ENCODE results near the gene BCL7B. TPM values are rescaled to one million over a fixed set of nuclear protein-coding genes. Genes with fewer than 3 reads are reported as not detected.
A peak's percentile ranks its signal among the peaks of the same experiment; 100 is the strongest.
"Not testable (repeated sequence)": the region's sequence is repeated elsewhere in the genome, so short reads cannot be mapped to it uniquely, and the experiment has no call there.

The BCL7B gene
- total RNA-seq, 1 donor from 2014 or later, result 49.6 TPM

DNA sequence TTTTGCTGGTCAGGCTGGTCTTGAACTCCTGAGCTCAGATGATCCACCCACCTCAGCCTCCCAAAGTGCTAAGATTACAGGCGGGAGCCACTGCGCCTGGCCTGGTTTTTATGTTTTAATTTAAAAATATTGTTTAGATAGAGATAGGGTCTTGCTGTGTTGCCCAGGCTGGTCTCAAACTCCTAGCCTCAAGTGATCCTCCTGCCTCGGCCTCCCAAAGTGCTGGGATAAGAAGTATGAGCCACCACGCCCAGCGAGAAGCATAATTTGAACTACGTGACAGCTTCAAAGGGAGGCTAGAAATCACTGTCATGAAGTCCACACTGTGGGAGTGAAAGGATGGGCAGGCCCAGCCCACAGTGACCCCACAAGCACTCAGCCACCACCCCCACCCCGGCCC, 21.6 kb downstream of the BCL7B start:
- not testable (repeated sequence) for DNase-seq (ENCODE audit: low spot score)

DNA sequence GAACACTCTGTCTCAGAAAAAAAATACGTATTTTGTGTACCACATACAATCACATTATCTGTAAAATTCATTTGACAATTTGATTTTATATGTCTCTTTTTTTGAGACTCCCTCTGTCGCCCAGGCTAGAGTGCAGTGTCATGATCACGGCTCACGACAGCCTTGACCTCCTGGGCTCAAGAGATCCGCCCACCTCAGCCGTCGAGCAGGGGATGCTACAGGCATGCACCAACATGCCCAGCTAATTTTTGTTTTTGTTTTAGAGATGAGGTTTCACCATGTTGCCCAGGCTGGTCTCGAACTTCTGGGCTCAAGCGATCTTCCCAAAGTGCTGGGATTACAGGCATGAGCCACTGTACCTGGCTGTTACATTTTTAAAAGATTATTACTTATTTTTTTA, 23.7 kb downstream of the BCL7B start:
- no peak for DNase-seq (ENCODE audit: low spot score)

DNA sequence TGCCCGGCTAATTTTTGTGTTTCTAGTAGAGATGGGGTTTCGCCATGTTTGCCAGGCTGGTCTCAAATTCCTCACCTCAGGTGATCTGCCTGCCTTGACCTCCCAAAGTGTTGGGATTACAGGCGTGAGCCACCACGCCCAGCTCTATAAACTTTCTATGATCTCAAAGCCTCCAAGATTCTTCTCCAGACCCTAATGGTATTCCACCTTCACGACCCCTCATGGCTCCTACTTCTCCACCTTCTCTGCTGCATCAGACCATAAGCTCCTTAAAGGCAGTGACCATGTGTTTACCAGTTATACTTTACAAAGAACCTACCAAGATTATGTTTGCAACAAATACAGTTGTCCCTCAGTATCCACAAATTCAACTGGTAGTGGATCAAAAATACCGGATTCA, 25.3 kb downstream of the BCL7B start:
- DNase-seq (ENCODE audit: low spot score), result no peak

DNA sequence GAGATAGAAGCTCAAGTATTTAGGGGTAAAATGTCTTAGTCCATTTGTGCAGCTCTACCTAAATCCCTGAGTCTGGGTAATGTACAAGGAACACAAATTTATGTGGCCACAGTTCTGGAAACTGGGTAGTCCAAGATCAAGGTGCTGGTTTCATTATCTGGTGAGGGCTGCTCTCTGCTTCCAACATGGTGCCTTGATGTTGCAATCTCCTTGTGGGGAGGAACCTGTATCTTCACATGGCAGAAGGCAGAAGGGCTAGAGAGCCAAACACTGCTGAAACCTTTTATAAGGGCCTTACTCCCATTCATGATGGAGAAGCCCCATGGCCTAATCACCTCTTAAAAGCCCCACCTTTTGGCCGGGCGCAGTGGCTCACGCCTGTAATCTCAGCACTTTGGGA, 26.7 kb downstream of the BCL7B start:
- DNase-seq (ENCODE audit: low spot score), result no peak

DNA sequence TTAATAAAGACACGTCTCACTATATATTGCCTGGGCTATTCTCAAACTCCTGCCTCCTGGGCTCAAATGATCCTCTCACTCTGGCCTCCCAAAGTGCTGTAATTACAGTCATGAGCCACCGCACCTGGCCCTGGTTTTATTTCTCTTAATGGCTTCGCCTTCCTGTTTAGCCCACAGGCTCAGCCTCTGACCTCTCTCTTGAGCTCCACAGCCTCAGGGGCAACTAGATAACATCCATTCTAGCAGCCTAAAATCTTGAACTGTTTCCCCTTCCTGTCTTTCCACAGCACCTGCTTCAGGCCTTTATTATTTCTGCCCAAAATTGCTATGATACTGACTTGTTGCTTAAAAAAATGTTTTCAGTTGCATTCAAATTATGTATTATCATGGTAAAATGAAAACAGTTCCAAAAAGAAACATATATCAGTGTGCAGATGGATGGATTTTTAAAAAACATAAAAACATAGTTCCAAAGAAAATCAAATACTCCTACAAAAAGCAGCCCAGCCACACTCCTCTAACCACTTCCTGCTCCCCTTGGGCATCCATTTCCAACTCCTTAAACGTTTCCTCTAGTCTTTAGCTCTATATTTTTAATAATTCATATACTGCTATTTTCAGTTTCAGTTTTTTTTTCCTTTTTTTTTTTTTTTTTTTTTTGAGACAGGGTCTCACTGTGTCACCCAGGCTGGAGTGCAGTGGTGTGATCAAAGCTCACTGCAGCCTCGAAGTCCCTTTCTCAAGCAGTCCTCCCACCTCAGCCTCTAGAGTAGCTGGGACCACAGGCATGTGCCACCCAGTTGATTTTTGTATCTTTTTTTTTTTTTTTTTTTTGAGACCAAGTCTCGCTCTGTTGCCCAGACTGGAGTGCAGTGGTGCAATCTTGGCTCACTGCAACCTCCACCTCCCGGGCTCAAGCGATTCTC, 30.3 kb downstream of the BCL7B start:
- DNase-seq (ENCODE audit: low spot score), result no peak

DNA sequence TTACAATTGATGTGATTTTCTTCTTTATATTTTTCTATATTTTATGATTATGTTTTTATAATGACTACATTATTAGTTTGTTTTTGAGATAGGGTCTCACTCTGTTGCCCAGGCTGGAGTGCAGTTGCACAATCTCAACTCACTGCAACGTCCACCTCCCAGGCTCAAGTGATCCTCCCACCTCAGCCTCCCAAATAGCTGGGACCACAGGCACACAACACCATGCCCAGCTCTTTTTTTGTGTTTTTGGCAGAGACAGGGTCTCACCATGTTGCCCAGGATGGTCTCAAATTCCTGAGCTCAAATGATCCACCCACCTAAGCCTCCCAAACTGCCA, 31.4 kb downstream of the BCL7B start:
- not testable (repeated sequence) for DNase-seq (ENCODE audit: low spot score)

DNA sequence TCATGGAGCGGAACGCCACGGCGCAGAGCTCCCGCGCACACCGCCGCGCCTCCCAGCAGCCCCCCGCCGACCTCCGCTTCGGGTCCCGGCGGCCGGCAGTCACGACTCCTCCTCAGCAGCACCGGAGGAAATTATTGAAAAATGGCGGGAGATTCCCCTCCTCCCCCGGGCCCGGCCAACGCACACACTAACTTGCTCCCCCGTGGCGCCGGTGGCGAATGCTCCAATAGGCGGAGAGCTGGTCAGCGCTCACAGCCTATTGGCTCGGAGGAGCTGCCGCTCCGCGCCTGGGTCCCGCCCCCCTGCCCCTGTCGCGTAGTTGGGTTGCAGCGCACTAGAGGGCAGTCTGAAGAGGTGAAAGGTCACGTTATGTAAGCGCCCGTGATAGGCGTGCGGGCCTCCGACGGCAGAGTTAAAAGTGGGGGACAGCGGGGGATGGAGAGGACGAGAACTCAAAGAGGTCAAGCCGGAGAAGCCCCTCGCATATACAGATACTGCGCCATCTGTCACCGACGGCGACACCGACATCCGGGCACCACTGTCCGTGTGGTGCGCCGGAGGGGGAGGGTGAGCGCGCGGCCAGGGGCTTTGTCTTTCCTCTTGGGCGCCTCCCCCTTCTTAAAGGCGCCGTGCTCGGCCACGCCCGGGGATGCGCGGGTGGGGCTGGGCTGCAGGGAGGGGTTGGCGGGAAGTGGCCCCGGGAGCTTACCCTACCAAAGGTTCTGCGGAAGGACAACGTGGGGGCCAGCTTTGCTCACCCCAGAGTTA, 35.2 kb downstream of the BCL7B start, which contains the start of gene BAZ1B:
TSS of gene BAZ1B (minus strand) at position 189 of the 768 bp plus-strand sequence. CDS start 360 bp downstream, outside the sequence.
- peak; percentile 98 for DNase-seq (ENCODE audit: low spot score)

DNA sequence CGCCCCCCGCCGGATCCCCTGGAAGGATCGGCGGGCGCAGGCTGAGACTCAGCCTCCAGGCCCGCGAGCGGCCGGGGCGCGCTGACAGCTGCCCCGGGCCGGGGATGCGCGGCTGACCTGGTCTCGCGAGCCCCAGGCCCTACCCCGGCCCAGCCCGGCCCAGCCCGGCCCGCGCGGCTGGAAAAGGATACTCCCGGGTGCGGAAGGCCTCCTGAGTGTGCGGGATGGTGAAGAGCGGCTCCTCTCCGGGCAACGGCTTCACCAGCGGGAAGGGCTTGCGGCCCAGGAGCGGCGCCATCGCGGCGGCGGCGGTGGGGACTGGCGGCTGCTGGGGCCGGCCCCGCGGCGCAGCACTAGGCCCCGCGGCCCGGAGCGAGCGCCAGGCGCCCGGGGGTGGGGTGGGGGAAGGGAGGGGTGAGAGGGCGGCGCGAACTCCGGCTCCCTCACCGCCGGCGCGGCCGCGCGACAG, 35.8 kb downstream of the BCL7B start:
- DNase-seq (ENCODE audit: low spot score), result no peak

DNA sequence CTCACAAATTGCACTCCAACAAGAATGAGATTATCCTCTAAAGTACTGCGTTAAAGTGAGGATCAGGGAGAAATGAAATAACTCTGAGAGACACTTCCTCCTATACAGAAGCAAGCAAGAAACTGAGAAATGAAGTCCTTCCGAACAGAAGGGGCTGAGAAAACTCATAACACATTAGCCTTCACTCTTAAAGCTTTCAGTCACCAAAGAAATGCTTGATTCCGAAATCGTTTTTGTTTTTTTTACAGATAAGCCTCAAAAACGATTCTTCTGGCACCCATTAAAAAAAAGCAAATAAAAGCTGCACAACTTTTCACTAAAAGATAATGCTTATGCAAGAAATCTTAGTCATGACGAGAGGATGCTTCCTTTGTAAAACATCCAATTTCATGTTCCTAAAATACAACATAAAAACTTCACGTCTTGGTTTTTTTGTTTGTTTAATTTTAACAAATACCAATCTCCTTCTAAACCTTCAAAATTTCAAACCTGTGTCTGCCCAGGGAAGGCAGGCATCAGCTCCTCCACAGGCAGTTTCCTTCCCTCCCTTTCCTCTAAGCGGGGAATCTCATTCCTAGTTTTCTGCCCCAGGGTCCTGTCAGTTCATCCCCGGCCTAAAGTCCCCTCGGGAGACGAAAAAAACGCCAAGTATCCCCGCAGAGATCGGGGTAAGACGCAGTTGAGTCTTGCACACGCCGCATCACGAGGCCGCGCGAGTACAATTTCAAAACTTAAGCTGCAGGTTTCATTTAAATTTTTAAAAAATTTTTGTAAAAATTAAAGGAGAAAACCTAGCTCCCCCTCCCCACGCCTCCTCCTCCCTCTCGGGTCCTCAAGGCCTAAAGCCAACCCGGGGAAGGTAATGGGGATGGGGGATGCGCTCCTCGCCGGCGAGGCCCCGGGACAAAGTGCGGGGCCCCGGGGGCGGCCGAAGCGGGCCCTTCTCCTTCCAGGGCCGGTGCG, 36.5 kb downstream of the BCL7B start:
- no peak for DNase-seq (ENCODE audit: low spot score)

DNA sequence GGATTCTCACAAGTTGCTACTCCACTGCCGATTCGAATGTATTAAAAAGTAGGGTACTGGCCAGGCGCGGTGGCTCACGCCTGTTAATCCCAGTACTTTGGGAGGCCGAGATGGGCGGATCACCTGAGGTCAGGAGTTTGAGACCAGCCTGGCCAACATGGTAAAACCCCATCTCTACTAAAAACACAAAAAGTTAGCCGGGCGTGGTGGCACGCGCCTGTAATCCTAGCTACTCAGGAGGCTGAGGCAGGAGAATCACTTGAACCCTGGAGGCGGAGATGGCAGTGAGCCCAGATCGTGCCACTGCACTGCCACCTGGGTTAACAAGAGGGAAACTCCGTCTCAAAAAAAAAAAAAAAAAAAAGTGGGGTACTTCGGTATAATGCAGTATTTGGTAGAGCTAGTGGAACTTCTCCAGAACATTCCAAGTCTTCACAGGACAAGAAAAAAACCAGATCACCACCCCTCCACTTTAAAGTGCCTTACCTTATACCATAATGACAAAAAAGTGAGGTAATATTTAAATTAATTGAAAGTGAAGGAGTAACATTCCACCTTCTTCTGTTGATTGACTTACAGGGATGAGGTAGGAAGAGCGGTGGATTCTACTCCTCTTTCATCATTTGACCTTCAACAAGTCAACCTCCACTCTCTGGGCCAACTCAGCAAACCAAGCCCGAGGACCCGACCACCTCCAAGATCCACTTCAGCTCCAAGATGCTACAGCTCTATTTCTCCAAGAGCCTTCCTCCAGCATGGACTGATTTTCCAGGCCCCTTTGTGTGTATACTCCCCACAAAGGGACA, 37.4 kb downstream of the BCL7B start:
- no peak for DNase-seq (ENCODE audit: low spot score)

DNA sequence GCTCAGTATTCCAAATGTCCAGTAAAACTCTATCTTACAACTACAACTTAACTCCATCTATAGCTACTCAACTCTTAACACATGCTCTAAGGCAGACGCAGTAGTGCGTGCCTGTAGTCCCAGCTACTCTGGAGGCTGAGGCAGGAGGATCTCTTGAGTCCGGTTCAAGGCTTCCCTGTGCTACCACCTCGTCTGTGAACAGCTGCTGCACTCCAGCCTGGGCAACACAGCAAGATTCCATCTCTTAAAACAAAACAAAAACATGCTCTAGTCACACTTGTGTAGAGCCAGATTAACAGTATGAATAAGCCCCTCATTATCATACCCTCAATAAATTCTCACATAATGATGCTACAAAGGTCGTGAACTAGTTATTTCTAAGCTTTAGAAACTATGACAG, 39.0 kb downstream of the BCL7B start:
- no peak for DNase-seq (ENCODE audit: low spot score)

DNA sequence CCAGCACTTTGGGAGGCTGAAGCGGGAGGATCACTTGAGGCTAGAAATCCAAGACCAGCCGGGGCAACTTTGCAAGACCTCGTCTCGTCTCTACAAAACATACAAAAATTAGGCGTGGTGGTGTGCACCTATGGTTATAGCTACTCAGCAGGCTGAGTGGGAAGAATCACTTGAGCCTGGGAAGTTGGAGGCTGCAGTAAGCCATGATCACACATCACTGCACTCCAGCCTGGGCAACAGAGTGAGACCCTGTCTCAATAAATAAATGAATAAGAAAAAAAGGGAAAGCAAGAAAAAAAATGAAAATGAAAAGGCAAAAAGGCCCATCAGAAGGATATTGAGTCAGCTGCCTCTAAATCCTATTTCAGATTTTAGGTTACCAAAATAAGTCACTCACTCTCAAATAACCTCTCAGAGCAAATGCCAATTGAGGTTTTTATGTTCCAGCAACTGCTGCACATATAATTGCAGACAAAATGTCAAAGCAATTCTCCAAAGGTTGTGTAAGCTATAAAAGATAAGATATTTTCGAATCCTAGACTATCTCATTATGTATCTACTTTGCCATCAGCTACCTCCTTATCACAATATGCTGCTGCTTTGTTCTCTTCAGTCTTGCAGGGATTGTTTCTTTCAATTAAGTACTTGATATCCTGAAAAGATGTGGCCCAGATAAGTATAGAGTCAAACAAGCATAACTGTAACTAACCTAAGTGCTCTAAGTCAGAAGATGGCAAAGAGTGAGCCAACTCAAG, 40.1 kb downstream of the BCL7B start:
- DNase-seq (ENCODE audit: low spot score), result no peak

DNA sequence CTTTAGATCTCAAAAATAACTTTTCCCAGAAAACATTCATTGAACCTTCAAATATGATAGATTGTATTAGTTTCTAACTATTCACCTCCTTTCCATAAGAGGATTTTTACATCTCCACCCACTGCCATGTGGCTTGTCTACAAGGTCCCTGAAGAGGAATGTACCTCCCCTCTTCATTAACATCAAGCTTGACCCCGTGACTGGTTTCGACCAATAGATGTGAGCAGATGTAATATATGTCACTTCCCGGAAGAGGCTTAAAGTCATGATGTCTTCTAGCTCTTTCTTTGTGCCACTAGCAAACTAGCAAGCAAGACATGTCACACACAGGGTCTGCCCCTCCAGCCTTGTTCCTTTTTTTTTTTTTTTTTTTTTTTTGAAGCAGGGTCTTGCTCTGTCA, 42.3 kb downstream of the BCL7B start:
- no peak for DNase-seq (ENCODE audit: low spot score)

DNA sequence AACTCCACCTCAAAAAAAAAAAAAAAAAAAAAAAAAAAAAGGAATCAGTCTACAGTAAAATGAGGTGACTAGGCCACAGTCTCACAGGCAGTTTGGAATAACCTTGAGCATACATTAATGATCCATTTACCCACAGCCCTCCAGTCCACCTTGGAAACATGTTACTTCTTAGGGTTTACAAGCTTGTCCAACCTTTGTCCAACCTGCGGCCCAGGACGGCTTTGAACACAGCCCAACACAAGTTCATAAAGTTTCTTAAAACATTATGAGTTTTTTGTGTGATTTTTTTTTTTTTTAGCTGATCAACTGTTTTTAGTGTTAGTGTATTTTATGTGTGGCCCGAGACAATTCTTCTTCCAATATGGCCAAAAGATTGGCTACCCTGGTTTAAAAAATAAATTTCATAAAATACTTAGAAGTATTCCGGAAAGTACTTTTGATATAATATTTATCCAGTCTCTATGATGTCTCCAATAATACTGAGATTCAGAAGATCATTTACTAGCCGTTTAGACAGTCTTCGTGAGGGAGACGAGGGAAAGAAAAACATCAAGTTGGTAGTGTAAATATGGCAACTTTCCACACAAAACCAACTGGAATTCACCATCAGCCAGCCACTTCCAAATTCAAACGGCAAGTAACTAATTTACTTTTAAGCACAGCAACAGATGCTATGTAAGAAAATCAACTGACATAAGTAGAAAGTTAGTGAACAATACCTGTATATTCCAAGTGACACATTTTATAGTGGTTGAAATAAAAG, 45.3 kb downstream of the BCL7B start:
- DNase-seq (ENCODE audit: low spot score), result no peak

DNA sequence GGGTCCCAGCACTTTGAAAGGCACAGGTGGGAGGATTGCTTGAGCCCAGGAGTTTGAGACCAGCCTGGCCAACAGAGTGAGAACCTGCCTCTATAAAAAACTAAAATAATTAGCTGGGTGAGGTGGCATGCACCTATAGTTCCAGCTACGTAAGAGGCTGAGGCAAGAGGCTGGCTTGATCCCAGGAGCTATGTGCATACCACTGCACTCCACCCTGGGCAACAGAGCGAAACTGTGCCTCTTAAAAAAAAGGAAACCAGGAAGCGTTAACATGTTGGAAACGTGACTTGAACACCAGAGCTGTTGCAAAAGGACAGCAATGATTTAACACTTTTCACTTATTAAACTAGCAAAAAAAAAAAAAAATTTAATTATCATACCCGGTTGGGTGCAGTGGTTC, 48.0 kb downstream of the BCL7B start:
- no peak for DNase-seq (ENCODE audit: low spot score)

DNA sequence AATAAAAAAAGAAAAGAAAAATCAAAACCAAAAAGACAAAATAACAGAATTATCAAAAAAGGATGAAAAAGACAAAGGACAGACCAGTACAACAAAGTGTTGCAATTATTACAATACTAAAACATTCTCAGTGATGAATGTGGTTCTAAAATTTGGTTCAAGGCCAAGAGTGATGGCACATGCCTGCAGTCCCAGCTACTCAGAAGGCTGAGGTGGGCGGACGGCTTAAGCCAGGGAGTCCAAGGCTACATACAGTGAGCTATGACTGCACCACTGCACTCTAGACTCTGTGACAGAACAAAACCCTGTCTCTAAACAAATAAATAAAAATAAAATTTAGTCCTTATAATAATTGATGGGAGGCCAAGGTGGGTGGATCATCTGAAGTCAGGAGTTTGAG, 49.9 kb downstream of the BCL7B start:
- no peak for DNase-seq (ENCODE audit: low spot score)

DNA sequence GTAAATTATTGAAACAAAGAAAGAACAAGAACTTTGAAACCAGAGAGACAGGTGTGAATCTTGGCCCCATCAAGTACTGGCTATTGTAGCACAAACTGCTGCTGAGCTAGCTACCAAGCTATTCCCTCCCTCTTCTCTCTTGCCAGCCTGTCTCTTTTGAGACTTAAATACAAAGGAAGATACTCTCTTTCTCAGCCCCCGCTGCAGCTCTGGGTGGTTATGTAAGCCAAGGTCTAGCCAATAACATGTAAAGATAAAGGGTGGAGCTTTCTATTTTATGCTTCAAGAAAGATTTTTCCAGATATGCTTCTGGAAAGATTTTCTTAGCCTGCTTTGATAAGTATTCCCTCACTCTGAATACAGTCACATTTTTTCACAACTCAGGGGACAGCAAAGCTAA, 52.6 kb downstream of the BCL7B start:
- DNase-seq (ENCODE audit: low spot score), result no peak

DNA sequence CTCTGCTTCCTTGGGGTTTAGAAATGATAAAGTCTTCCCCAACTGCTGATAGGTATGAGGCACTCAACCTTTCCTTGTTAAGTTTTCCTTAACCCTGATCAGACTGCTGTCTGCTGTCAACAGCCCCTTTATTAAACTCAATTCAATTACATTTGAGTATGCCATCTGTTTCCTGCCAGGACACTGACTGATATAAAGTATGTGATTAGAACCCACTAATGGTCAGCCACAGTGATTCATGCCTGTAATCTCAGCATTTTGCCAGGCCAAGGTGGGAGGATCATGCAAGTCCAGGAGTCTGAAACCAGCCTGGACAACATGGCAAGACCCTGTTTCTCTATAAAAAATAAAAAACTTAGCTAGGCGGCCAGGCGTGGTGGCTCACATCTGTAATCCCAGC, 53.5 kb downstream of the BCL7B start:
- no peak for DNase-seq (ENCODE audit: low spot score)

DNA sequence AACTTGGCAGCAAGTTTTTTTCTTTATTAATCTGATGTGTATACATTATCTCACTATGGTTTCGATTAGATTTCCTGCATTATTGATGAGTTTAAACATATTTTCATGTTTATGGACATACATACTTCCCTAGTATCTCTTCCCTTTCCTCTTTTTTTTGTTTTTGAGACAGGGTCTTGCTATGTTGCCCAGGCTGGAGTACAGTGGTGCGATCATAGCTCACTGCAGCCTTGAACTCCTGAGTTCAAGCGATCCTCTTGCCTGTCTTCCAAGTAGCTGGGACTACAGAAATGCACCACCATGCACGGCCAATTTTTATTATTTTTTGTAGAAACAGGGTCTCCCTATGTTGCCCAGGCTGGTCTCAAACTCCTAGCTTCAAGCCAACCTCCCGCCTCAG, 54.3 kb downstream of the BCL7B start:
- DNase-seq (ENCODE audit: low spot score), result no peak

Data from ureter (tissue), 1 donor.